CMK (cell line): ENCODE measurements around the gene ARL16.

ENCODE experiments used
- DNase-seq: peaks from one replicate; pipeline ENCODE4 v3.0.0-alpha.2; 2010; ENCODE audit warnings: low read depth

ARL16 gene

DNA sequence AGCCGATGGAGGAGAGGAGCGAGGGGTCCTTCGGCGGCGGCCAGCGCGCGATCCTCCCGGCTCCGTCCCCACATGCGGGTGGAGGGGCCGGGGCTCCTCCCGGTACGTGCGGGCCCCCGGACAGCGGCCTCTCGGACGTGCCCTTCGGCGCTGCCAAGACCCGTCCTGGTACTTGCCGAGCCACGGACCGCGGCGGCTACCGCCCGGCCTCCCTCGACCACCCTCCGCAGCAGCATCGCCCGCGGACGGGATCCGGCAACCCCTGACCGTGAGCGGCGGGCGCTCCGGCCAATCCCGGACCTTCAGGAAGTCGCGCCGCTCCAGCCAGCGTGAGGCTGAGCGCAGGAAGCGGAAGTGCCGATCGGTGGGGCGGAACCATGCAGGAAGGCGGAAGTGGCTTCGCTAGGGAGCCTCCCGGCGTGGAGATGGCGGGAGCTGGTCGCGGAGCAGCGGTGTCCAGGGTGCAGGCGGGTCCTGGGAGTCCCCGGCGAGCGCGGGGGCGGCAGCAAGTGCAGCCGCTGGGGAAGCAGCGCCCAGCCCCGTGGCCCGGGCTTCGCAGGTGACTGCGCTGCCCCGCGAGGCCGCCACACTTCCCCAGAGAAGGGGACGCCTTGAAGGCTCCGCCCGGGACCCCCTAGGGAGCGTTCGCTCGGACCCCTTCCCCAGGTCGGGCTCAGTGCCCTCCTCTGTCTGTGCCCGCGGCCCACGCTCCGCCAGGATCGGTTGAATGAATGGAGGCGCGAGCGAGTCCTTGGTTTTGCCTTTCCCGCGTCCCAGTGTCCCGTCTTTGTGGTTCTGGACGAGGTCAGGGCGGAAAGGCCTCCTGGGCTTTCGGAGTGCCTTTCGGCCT is 17.0 kb downstream of the ARL16 start, which contains the start of the genes CCDC137 and OXLD1:
Gene CCDC137, plus strand, starts transcription at position 396 of the 850 bp plus-strand sequence. Its CDS starts 30 bp downstream, at position 426.
Gene OXLD1, minus strand, starts transcription at position 264 of the 850 bp plus-strand sequence. Its CDS starts 28 bp downstream, at position 236.
- peak; percentile 96 for DNase-seq

- DNase-seq: no peak
Measured at GRCh38 chr17:81666092-81666341, 17.6 kb downstream of the ARL16 start.

DNA sequence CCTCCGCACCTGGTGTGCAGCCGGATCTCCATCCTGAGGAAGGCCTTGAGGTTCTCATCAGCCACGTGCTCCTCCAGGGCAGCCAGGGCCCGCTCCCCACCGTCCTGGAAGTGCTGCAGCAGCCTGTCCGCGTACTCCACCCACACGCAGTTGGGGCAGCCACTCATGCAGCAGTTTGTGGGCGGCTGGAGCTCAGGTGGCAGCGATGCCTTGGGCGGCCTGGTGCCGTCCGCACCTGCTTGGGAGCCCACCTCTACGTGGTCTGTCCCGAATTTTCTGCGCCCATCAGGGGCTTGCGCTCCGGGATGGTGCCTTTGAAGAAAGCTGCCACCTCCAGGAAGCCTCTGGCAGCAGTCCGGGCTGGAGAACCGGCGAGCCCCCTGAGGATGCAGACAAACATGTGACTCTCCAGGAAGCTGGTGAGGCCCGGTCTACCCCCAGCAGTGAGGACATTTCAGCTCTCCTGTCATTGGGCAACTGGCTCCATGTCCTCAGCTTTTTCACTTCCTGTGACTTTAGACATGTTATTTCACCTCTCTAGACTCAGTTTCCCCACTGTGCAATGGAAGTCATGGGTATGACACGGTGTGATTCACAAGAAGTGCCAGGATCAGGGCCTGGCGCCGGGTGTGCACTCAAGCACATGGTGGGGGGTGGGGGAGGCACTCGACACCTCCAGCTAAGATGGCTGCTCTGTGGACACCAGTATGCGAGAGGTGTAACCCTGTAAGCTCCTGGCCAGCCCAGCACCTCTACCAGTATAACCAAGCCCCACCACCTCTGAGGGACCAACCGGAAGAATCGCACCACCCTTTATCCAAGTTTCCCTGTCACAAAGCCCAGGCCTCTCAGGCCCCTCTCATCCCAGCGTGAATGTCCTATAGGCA is 18.1 kb downstream of the ARL16 start:
- no peak for DNase-seq

DNA sequence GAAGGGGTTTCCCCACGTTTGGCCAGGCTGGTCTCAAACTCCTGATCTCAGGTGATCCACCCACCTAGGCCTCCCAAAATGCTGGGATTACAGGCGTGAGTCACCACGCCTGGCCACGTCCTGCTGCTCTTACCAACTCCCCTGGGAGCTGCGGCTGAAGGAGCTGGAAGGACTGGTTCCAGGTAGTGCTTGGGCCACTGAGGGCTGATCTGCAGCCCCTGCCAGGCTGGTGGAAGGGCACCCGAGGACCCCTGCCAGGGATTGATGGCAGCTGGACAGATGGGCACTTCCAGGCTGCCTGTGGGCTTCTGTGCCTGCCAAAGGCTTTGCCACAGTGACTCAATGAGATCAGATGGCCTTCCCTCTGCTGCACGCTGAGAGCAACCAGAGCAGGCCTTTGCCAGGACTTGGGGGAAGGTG is 19.5 kb downstream of the ARL16 start:
- DNase-seq: no peak

DNA sequence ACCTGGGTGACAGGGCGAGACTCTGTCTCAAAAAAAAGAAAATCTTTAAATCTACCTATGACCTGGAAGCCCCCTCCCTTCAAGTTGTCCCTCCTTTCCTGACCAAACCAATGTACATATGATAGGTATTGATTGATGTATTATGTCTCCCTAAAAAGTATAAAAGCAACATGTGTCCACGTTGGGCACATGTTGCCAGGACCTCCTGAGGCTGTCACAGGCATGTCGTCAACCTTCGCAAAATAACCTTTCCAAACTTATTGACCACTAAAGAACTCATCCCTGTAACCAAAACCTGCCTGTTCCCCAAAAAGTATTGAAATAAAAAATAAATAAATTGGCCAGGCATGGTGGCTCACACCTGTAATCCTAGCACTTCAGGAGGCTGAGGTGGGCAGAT is 21.6 kb downstream of the ARL16 start:
- DNase-seq: no peak

GRCh38 chr17:81660441-81660840 is 23.2 kb downstream of the ARL16 start:
- DNase-seq: no peak

- DNase-seq: no peak
Measured at GRCh38 chr17:81659038-81659437, 24.6 kb downstream of the ARL16 start.

DNA sequence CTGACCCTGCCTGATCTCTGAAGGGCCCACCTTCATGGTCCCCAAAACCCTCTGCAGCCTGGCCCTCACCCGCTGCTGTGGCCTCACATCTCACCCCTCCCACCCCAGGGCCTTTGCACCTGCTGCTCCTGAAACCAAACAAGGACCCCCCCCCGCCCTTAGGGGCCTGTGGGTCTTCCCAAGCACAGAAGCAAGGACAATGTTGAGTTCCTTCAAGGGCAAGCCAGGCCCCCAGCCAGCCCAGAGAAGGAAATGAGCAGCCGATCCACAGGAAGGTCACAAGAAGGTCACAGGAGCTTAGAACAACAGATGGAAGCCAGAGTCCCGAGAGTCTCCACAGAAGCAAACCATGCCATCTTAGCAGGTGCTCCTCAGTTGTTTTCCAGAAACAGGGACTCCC is 26.8 kb downstream of the ARL16 start:
- DNase-seq: no peak

DNA sequence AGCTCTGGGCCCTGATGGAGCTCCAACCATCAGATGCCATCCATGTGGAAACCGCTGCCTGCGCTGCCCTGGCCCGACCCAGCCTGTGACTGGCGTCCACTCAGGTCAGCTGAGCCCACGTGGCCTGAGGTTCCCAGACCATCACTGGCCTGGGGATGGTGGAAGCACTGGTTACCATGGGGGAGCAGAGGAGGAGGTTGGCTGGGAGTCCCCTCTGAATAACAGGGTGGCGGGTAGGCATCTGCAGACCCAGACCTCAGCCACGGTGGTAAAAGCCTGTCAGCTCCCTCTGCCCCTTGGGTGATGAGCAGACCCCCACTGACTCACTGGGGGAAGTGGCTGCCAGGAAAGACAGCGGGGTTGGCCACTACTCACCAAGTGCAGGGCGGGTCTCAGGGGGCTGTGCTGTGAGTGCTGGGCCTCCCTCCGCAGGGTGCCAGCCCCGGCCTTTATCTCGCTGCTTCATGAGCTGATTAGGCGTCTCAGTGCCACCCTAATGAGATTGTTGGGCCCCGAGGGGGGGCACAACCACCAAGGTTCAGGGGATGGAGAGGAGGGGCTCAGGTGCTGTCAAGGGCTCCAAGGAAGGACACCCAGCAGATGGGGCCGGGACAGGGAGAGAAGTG is 27.4 kb downstream of the ARL16 start, which contains the start of gene PDE6G:
Gene PDE6G, minus strand, starts transcription at position 425 of the 626 bp plus-strand sequence. CDS start 3,237 bp downstream, outside the sequence.
- DNase-seq: no peak

DNA sequence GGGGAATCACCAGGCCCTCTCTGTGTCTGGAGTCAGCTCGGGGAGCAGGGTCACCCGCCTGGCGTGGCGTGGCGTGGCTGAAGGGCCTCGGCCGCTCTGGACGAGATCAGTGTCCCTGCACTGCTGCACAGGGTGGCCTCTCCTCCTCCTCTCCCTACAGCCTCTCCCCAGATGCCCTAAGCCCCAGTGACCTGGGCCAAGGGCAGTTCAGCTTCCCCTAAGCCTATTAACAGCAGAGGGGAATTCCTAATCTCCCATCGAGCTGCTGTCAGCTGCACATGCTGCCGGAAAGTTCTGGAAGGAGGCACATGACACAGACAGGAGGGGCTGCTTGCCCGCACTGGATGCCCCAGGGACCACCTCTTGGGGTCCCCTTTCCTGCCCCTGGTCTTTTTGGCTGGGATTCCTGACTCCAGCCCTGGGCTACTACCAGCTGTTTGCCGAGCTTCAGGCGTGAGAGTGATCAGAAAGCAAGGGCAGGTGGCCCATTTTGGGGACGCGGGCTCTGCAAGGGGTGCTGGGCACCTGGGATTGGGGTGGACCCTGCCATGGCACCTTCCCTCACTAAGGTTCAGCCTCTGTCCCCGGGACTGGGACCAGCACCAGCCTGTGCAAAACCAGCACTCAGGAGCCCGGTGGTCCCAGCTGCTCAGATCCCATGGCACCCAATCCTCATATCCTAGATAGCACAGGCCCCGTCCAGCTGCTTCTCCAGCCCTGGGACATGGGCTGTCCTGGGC is 28.0 kb downstream of the ARL16 start:
- DNase-seq: no peak

DNA sequence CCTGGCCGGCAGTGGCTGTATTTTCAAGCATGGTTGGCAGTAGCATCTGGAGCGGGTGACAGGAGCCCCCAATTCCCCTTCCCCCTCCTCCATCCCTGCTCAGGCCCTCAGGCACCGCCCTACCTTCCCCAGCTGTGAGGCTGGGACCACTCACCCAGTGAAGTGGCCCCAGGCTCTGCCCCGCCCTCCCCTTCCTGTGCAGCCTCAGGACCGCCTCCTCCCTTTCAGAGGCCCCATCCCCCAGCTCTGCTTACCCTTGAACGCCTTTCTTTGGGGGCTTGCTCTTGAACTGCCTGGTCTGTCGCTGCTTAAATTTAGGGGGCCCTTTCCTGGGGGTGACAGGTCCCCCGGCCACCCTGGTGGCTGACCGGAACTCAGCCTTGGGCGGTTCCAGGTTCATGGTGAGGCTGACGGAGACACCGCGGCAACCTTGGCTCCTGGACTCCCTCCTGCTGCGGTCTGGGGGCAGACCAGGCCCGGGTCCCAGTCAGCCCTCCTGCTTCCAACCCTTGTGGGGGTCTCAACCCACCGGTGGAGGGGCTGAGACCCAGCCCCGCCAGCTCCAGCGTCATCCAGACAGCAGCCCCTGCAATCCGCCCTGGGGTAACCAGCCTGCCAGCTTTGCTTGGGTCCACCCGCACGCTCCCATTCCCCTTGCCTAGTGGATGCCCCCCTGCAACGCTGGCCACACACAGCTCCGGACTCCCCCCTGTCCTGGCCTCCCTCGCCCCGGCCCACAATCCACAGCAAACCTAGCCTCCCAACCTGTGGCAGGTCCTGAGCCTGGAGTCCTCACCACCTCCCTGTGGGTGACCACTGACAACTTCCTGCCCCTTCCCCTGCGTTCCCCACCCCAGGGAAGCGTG is 30.5 kb downstream of the ARL16 start:
- DNase-seq: no peak

DNA sequence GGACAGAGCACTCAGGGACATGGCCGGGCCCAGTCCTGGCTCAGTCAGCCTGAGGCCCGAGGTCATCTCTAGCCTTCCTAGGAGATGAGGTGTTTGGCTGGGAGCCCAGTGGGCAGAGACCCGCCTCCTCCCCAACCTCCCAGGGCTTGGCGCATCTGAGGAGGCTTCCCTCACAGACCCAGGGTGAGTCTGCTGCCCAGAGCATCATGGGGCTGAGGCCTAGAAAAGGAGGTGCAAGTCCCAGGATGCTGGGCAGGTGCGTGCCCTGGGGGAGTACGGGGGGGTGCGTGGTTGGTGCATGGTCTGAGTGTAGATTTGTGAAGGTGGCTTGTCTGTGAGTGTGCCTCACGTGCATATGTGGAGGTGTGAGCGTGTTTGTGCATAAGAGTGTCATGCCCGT is 31.9 kb downstream of the ARL16 start:
- DNase-seq: no peak

GRCh38 chr17:81650951-81651350 is 32.6 kb downstream of the ARL16 start:
- no peak for DNase-seq

- no peak for DNase-seq
Measured at GRCh38 chr17:81648707-81649085, 34.9 kb downstream of the ARL16 start.

DNA sequence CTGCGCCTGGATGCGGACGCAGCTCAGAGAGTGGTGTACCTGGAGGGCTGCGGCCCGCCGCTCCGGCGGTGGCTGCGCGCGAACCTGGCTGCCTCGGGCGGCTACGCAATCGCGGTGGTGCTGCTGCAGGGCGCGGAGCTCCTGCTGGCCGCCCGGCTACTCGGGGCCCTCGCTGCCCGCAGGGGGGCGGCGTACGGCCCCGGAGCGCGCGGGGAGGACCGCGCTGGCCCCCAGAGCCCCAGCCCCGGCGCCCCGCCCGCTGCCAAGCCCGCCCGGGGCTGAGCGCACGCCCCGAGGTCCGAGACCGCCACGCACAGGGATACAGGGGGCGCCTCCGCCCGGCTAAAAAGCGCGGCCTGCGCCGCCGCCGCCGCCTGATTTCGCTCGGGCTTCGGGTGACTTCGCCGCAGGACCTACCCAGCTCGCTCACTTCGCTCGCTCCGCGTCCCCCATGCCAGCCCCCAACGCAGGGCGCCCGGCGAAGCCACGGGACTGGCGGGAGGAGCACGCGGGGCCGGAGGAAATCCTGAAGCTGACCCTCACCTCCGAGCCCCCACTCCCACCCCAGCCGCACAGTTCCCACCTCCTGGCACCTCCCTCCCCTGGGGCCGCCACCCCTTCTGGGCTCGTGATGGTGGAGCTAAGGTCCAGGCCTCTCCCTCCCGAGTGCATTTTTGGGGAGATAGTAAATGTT is 35.4 kb downstream of the ARL16 start:
- DNase-seq: no peak

- DNase-seq: no peak
Measured at GRCh38 chr17:81647640-81648012, 36.0 kb downstream of the ARL16 start.

- no peak for DNase-seq
Measured at GRCh38 chr17:81646869-81647600, 36.6 kb downstream of the ARL16 start.

DNA sequence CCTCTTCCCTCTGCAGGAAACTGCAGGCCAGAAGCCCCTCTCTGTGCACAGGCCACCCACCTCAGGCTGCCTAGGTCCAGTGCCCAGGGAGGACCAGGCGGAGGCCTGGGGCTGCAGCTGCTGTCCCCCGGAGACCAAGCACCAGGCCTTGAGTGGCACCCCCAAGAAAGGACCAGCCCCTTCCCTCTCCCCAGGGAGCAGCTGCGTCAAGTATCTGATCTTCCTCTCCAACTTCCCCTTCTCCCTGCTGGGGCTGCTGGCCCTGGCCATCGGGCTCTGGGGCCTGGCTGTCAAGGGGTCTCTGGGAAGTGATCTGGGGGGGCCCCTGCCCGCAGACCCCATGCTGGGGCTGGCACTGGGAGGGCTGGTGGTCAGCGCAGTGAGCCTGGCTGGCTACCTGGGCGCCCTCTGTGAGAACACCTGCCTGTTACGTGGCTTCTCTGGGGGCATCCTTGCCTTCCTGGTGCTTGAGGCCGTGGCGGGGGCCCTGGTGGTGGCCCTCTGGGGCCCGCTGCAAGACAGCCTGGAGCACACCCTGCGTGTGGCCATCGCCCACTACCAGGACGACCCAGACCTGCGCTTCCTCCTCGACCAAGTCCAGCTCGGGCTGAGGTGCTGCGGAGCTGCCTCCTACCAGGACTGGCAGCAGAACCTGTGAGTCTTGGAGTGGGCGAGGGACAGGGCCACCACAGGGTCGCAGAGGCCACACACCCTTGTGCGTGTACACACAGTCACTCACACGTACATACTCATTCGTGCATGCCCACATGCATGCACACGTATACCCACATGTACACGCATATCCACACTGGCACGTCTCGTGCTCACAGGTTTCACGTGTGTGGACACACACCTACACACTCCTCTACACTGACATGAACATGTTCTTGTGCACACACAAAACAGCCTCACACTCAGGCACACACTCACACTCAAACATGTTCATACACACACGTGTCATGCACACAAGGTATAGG is 38.3 kb downstream of the ARL16 start:
- DNase-seq: no peak
